IMR-90 (cell line): ENCODE data around the gene MICAL2. TPM values are rescaled to one million over a fixed set of nuclear protein-coding genes. Genes with fewer than 3 reads are reported as not detected.

Experiments used
- ATAC-seq: fragments of 200-7000 bp; cut with Tn5 transposase; 2 replicates; pipeline ENCODE4 v1.9.1; 2020; ENCODE audit warnings: low read depth, mild to moderate bottlenecking, moderate library complexity
- BruUV-seq: library from RNA; stranded (reverse); fragments of 400-500 nt; replicated peaks from 2 replicates; lab custom pipeline; 2021; lab: Mats Ljungman, UMichigan
- CTCF ChIA-PET: fragments of 300-600 bp; formaldehyde crosslinking; extraction: SDS; loops from one replicate; lab custom pipeline; 2021; ENCODE audit warnings: antibody characterized with exemption; lab: Yijun Ruan, JAX
- POLR2A ChIA-PET: fragments of 300-600 bp; sonication (Branson Sonifier 250); formaldehyde crosslinking; loops from one replicate; lab custom pipeline; 2022; ENCODE audit warnings: antibody characterized with exemption; ENCODE audit not compliant: unreplicated experiment; lab: Charles Lee
- DNase-seq: peaks from one replicate; pipeline ENCODE4 v3.0.0; 2013
- H2AFZ ChIP-seq: replicated peaks from 2 replicates; pipeline ENCODE3; 2013; ENCODE audit warnings: low read length, mild to moderate bottlenecking; ENCODE audit not compliant: poor library complexity
- H2AK5ac ChIP-seq: 2 replicates; pipeline ENCODE4 v1.6.1; 2013; ENCODE audit warnings: low read depth, low read length, inconsistent platforms
- H2AK9ac ChIP-seq: replicated peaks from 2 replicates; pipeline ENCODE3; 2013; ENCODE audit warnings: mild to moderate bottlenecking, low read depth, low read length, moderate library complexity; ENCODE audit not compliant: poor library complexity
- H2BK120ac ChIP-seq: 2 replicates; pipeline ENCODE4 v1.6.1; 2013; ENCODE audit warnings: low read depth, low read length, inconsistent platforms
- H2BK15ac ChIP-seq: 3 replicates; pipeline ENCODE4 v1.6.1; 2013; ENCODE audit warnings: low read depth, low read length, inconsistent platforms
- H2BK20ac ChIP-seq: 2 replicates; pipeline ENCODE4 v1.6.1; 2013; ENCODE audit warnings: low read depth, mild to moderate bottlenecking, inconsistent platforms, low read length, moderate library complexity
- H2BK5ac ChIP-seq: 2 replicates; pipeline ENCODE4 v1.6.1; 2013; ENCODE audit warnings: mild to moderate bottlenecking, low read depth, low read length, inconsistent platforms; ENCODE audit not compliant: poor library complexity, severe bottlenecking
- H3K14ac ChIP-seq: replicated peaks from 2 replicates; pipeline ENCODE4 v1.6.1; 2013; ENCODE audit warnings: low read depth, low read length, inconsistent platforms
- H3K18ac ChIP-seq: 2 replicates; pipeline ENCODE4 v1.6.1; 2013; ENCODE audit warnings: low read depth, low read length, control low read depth
- H3K23ac ChIP-seq: 2 replicates; pipeline ENCODE4 v1.6.1; 2013; ENCODE audit warnings: low read depth, low read length, inconsistent platforms
- H3K27ac ChIP-seq: 2 replicates; pipeline ENCODE4 v1.5.1; 2013; ENCODE audit warnings: mild to moderate bottlenecking, control low read depth, low read length; ENCODE audit not compliant: insufficient read depth
- H3K27me3 ChIP-seq: 2 replicates; pipeline ENCODE4 v1.6.1; 2013; ENCODE audit warnings: low read length; ENCODE audit not compliant: control insufficient read depth, insufficient read depth
- H3K36me3 ChIP-seq: 2 replicates; pipeline ENCODE4 v1.6.1; 2013; ENCODE audit warnings: low read length, mixed read lengths; ENCODE audit not compliant: control insufficient read depth, insufficient read depth
- H3K4ac ChIP-seq: 2 replicates; pipeline ENCODE4 v1.6.1; 2013; ENCODE audit warnings: low read depth, low read length, inconsistent platforms
- H3K4me1 ChIP-seq: 2 replicates; pipeline ENCODE4 v1.6.1; 2013; ENCODE audit warnings: low read length, mixed read lengths; ENCODE audit not compliant: control insufficient read depth, insufficient read depth
- H3K4me2 ChIP-seq: 2 replicates; pipeline ENCODE4 v1.6.1; 2013; ENCODE audit warnings: low read depth, mild to moderate bottlenecking, control low read depth, low read length, moderate library complexity
- H3K4me3 ChIP-seq: 2 replicates; pipeline ENCODE4 v1.5.1; 2013; ENCODE audit warnings: low read depth, mild to moderate bottlenecking, control low read depth, low read length, moderate library complexity; ENCODE audit not compliant: insufficient read depth
- H3K56ac ChIP-seq: 2 replicates; pipeline ENCODE4 v1.6.1; 2013; ENCODE audit warnings: low read length, inconsistent platforms; ENCODE audit not compliant: insufficient read depth; ENCODE audit errors: extremely low read depth
- H3K79me1 ChIP-seq, 2 experiments: 2 replicates each; pipeline ENCODE4 v1.6.1; 2013; ENCODE audit warnings: low read length in 2 of 2, inconsistent platforms in 1 of 2, low read depth in 1 of 2
- H3K9ac ChIP-seq: 2 replicates; pipeline ENCODE4 v1.6.1; 2013; ENCODE audit warnings: low read depth, low read length, control low read depth
- H3K9me1 ChIP-seq: 2 replicates; pipeline ENCODE4 v1.6.1; 2013; ENCODE audit warnings: low read length, inconsistent platforms; ENCODE audit not compliant: insufficient read depth
- H3K9me3 ChIP-seq: 2 replicates; pipeline ENCODE4 v1.6.1; 2013; ENCODE audit warnings: low read length; ENCODE audit not compliant: control insufficient read depth, insufficient read depth
- H4K20me1 ChIP-seq: 2 replicates; pipeline ENCODE4 v1.6.1; 2013; ENCODE audit warnings: low read length, inconsistent platforms; ENCODE audit not compliant: insufficient read depth
- H4K5ac ChIP-seq: 2 replicates; pipeline ENCODE4 v1.6.1; 2013; ENCODE audit warnings: mild to moderate bottlenecking, low read depth, low read length, control low read depth
- H4K8ac ChIP-seq, 2 experiments: 2 replicates each; pipeline ENCODE4 v1.6.1; 2013; ENCODE audit warnings: low read depth in 2 of 2, low read length in 2 of 2, control low read depth in 1 of 2, inconsistent platforms in 1 of 2
- H4K91ac ChIP-seq: 2 replicates; pipeline ENCODE4 v1.6.1; 2013; ENCODE audit warnings: low read depth, low read length, inconsistent platforms; ENCODE audit not compliant: insufficient read depth
- BHLHE40 ChIP-seq: fragments of 150-350 bp; IDR thresholded peaks from 2 replicates; pipeline ENCODE4 v1.6.1; 2016; ENCODE audit warnings: mild to moderate bottlenecking, low read depth, low read length
- CEBPB ChIP-seq: IDR thresholded peaks from 2 replicates; pipeline ENCODE4 v1.6.1; 2012; ENCODE audit warnings: low read depth, low read length, improper control_type of control experiment
- CHD1 ChIP-seq: IDR thresholded peaks from 2 replicates; pipeline ENCODE4 v1.6.1; 2012; ENCODE audit warnings: low read depth, low read length, improper control_type of control experiment
- CTCF ChIP-seq: conservative IDR thresholded peaks from 2 replicates; pipeline ENCODE4 v1.5.1; 2012; ENCODE audit warnings: mild to moderate bottlenecking, low read depth, low read length, improper control_type of control experiment
- MAZ ChIP-seq: IDR thresholded peaks from 2 replicates; pipeline ENCODE4 v1.6.1; 2012; ENCODE audit warnings: low read depth, mild to moderate bottlenecking, low read length, improper control_type of control experiment, moderate library complexity, borderline replicate concordance
- MXI1 ChIP-seq: IDR thresholded peaks from 2 replicates; pipeline ENCODE4 v1.6.1; 2012; ENCODE audit warnings: low read depth, mild to moderate bottlenecking, low read length, moderate library complexity, borderline replicate concordance
- NFE2L2 ChIP-seq: fragments of 150-350 bp; IDR thresholded peaks from 2 replicates; pipeline ENCODE4 v1.6.1; 2016; ENCODE audit warnings: low read depth, mild to moderate bottlenecking, low read length
- RAD21 ChIP-seq: IDR thresholded peaks from 2 replicates; pipeline ENCODE4 v1.6.1; 2012; ENCODE audit warnings: low read length, improper control_type of control experiment
- RCOR1 ChIP-seq: IDR thresholded peaks from 2 replicates; pipeline ENCODE4 v1.6.1; 2012; ENCODE audit warnings: mild to moderate bottlenecking, low read length, improper control_type of control experiment; ENCODE audit not compliant: insufficient replicate concordance
- RFX5 ChIP-seq: IDR thresholded peaks from 2 replicates; pipeline ENCODE4 v1.8.0; 2012; ENCODE audit warnings: low read depth, mild to moderate bottlenecking, low read length, moderate library complexity
- SMC3 ChIP-seq: fragments of 150-350 bp; IDR thresholded peaks from 2 replicates; pipeline ENCODE4 v1.6.1; 2016; ENCODE audit warnings: low read depth, mild to moderate bottlenecking, antibody characterized with exemption, low read length, moderate library complexity
- WGBS, 2 experiments: methylation state at CpG; one replicate each; pipeline versions ENCODE4 v1.1.5 to v1.1.7; 2013; ENCODE audit warnings: missing lambda C conversion rate in 2 of 2; ENCODE audit not compliant: insufficient read length in 1 of 2; ENCODE audit errors: extremely low coverage in 2 of 2; 5-methylcytosine and 5-hydroxymethylcytosine counted together
- dilution Hi-C: fragments of 300-500 bp; cut with HindIII; formaldehyde crosslinking; loops from one replicate; pipeline ENCODE4 v1.14.3; 2018; ENCODE audit warnings: low sequenced_read_pairs; ENCODE audit not compliant: unreplicated experiment
- in situ Hi-C: fragments of 300-500 bp; cut with MboI; formaldehyde crosslinking; loops from 3 replicates; pipeline ENCODE4 v1.14.3; 2019; ENCODE audit warnings: low sequenced_read_pairs, inconsistent platforms, mixed read lengths
- intact Hi-C: fragments of 100-400 bp; cut with micrococcal nuclease; formaldehyde crosslinking; loops from 2 replicates; pipeline ENCODE4 v1.10.0; 2022
- polyA plus RNA-seq, 3 experiments: library from polyadenylated mRNA; depleted of rRNA; stranded (reverse); fragments of >200 nt; gene quantifications; 2 replicates each; pipeline ENCODE4 v1.2.3, GENCODE V29; 2012; ENCODE audit warnings: low replicate concordance in 1 of 3
- total RNA-seq: library from RNA; depleted of rRNA; stranded (reverse); fragments of >200 nt; gene quantifications from 2 replicates; pipeline ENCODE4 v1.2.3, GENCODE V29; 2012
- TF ChIP-seq, protein P1 (sequence below): fragments of 150-350 bp; IDR thresholded peaks from 2 replicates; pipeline ENCODE4 v1.6.1; 2016; ENCODE audit warnings: low read depth, mild to moderate bottlenecking, low read length, moderate library complexity, borderline replicate concordance
- TF ChIP-seq, protein P2 (sequence below): fragments of 150-350 bp; IDR thresholded peaks from 2 replicates; pipeline ENCODE4 v1.6.1; 2017; ENCODE audit warnings: mild to moderate bottlenecking, antibody characterized with exemption, low read length, low read depth

Gene MICAL2
- total and polyA plus RNA-seq, 2 of the 4 experiments (the other 2 are of a cell fraction), result 170 to 336 TPM

- 76% methylated on average over 6 of the region's 13 CpGs; no CpG with 5 or more reads in 1 of the 2 experiments for WGBS, 2 experiments
- in situ Hi-C loops, result loop anchor here (25.0 kb wide), 1 partner anchor 1242 kb away; no protein-coding TSS in a partner anchor
- peaks cover 39% of the 10 kb centered on the region for H3K9me1 ChIP-seq
- no TSS peak for BruUV-seq
- H4K5ac ChIP-seq, result no peak overlapping the region
- no peak for DNase-seq
- no peak overlapping the region for H3K4me3 ChIP-seq
- no peak overlapping the region for H3K27ac ChIP-seq
- no peak for ATAC-seq
- H3K4me1 ChIP-seq, result peaks cover 16% of the 10 kb centered on the region
- H2AK9ac ChIP-seq, result no peak overlapping the region
- no peaks in the 10 kb centered on the region for H3K36me3 ChIP-seq
- H3K9ac ChIP-seq, result no peak overlapping the region
- peak overlapping the region; percentile 59 for H3K4ac ChIP-seq
- 0 out of 4 replicates have a peak overlapping the region, but pooled peaks of 1 of the 2 experiments have one; percentile 13 for H4K8ac ChIP-seq
- H4K20me1 ChIP-seq, result no peaks in the 10 kb centered on the region
- no peak overlapping the region for H2BK5ac ChIP-seq
- peak overlapping the region; percentile 50 for H3K14ac ChIP-seq
- H2BK15ac ChIP-seq, result no peak overlapping the region; the same call in 2 of the 3 replicates
- peak overlapping the region; percentile 50; the same call in 1 of the 2 replicates for H4K91ac ChIP-seq
- no peaks in the 10 kb centered on the region for H3K27me3 ChIP-seq
- intact Hi-C loops, result no loop called here
- no peak overlapping the region for H3K23ac ChIP-seq
- POLR2A ChIA-PET, result interaction anchor here (0.6 kb wide), 1 partner anchor 21 kb away, joined by 3 read pairs; no protein-coding TSS in a partner anchor
- H2BK120ac ChIP-seq, result peak overlapping the region; percentile 91
- H3K18ac ChIP-seq, result no peak overlapping the region
- CTCF ChIA-PET, result no interaction called here
- no peaks in the 10 kb centered on the region for H3K9me3 ChIP-seq
- H3K4me2 ChIP-seq, result no peak overlapping the region
- dilution Hi-C loops, result no loop called here
- no peak overlapping the region for H2AFZ ChIP-seq
- peak overlapping the region; percentile 47; the same call in 1 of the 2 replicates for H2BK20ac ChIP-seq
- no peak overlapping the region for H3K56ac ChIP-seq
- H2AK5ac ChIP-seq, result peak overlapping the region; percentile 67
- H3K79me1 ChIP-seq, result peaks cover 15 to 42% of the 10 kb centered on the region in 2 experiments
- TF ChIP-seq MXI1 (no peak), NFE2L2 (no peak), RCOR1 (no peak), RAD21 (no peak), CTCF (no peak), CHD1 (no peak), RFX5 (no peak), MAZ (no peak), CEBPB (no peak), SMC3 (no peak), BHLHE40 (no peak)
- TF ChIP-seq, protein P1, sequence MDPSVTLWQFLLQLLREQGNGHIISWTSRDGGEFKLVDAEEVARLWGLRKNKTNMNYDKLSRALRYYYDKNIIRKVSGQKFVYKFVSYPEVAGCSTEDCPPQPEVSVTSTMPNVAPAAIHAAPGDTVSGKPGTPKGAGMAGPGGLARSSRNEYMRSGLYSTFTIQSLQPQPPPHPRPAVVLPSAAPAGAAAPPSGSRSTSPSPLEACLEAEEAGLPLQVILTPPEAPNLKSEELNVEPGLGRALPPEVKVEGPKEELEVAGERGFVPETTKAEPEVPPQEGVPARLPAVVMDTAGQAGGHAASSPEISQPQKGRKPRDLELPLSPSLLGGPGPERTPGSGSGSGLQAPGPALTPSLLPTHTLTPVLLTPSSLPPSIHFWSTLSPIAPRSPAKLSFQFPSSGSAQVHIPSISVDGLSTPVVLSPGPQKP, result no peak
- TF ChIP-seq, protein P2, sequence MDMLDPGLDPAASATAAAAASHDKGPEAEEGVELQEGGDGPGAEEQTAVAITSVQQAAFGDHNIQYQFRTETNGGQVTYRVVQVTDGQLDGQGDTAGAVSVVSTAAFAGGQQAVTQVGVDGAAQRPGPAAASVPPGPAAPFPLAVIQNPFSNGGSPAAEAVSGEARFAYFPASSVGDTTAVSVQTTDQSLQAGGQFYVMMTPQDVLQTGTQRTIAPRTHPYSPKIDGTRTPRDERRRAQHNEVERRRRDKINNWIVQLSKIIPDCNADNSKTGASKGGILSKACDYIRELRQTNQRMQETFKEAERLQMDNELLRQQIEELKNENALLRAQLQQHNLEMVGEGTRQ, result no peak
These were observed 168.6 kb downstream of the MICAL2 start for GRCh38 chr11:12278766-12279671.
